ENCODE results near the gene P2RX4.

- TF ChIP-seq CTCF (IDR thresholded peaks at IDR 0.05; ENCODE audit: insufficient read depth, low read length, poor library complexity, severe bottlenecking) (no peak), EZH2phosphoT487 (conservative IDR thresholded peaks at IDR 0.05; ENCODE audit: low read length) (no peak)
These were observed 73.5 kb downstream of the P2RX4 start for GRCh38 chr12:121283388-121283787.
